ENCODE data around the gene SMAD7. TPM values are rescaled to one million over a fixed set of nuclear protein-coding genes. Genes with fewer than 3 reads are reported as not detected.
A peak's percentile ranks its signal among the peaks of the same experiment; 100 is the strongest.

The SMAD7 gene
- total and polyA plus RNA-seq, 7 experiments from 2014 or later, result 5.3 to 79.4 (median 21.4) TPM

GRCh38 chr18:48934723-48935432, 15.9 kb downstream of the SMAD7 start:
- Histone ChIP-seq H3K36me3 (ENCODE audit: control insufficient read depth in 2 of 3, insufficient read depth in 3 of 3, low read length in 3 of 3) (no peaks in the 10 kb centered on the region), H3K4me1 (ENCODE audit: control insufficient read depth in 2 of 2, insufficient read depth in 2 of 2, low read length in 2 of 2) (peaks cover 53 to 72% of the 10 kb centered on the region in 2 donors), H3K4me3 (ENCODE audit: low read length) (peak overlapping the region; percentile 9), H3K27ac (ENCODE audit: low read depth, low read length) (no peak overlapping the region), H3K27me3 (ENCODE audit: control insufficient read depth in 2 of 2, insufficient read depth in 2 of 2, low read length in 2 of 2) (no peaks in the 10 kb centered on the region), H3K9me3 (ENCODE audit: control insufficient read depth in 2 of 3, low read length in 3 of 3) (no peaks in the 10 kb centered on the region)
- no peaks in the 10 kb centered on the region for H3K9me3 Mint-ChIP-seq
- intact Hi-C loops (cut with micrococcal nuclease), result loop anchor here in 1 of 2 donors (1.0 kb wide), 1 partner anchor 10 kb away; no protein-coding TSS in a partner anchor
- ATAC-seq (no peak), DNase-seq (no peak)
- ChIA-PET CTCF (interaction anchor here (0.6 kb wide), 1 partner anchor 9 kb away, joined by 3 read pairs; no protein-coding TSS in a partner anchor), POLR2A (interaction anchor here (0.6 to 1.3 kb wide), 3 partner anchors 12 to 84 kb away, joined by 3 to 6 read pairs (median 4); no protein-coding TSS in a partner anchor)
- peak overlapping the region; percentile 13 to 85 (median 74) for H3K27ac Mint-ChIP-seq
- H3K4me1 Mint-ChIP-seq, result peaks cover 59 to 98% (median 93%) of the 10 kb centered on the region in 7 donors
- peaks cover 0 to 29% (median 0%) of the 10 kb centered on the region in 5 donors for H3K36me3 Mint-ChIP-seq
- H3K4me3 Mint-ChIP-seq, result peak overlapping the region; percentile 42 to 81 (median 73)
- H3K27me3 Mint-ChIP-seq, result no peaks in the 10 kb centered on the region

- H3K4me3 ChIP-seq (ENCODE audit: low read length), result no peak overlapping the region
- no peak for DNase-seq
- no peaks in the 10 kb centered on the region for H3K9me3 ChIP-seq (ENCODE audit: control insufficient read depth in 2 of 3, low read length in 3 of 3)
- H3K36me3 ChIP-seq (ENCODE audit: control insufficient read depth in 2 of 3, insufficient read depth in 3 of 3, low read length in 3 of 3), result no peaks in the 10 kb centered on the region
- no peak overlapping the region for H3K27ac ChIP-seq (ENCODE audit: low read depth, low read length)
- Mint-ChIP-seq H3K4me1 (peaks cover 62 to 98% (median 93%) of the 10 kb centered on the region in 7 donors), H3K27ac (peak overlapping the region in 7 of 9 donors; percentile 13 to 87 (median 67)), H3K36me3 (peaks cover 0 to 24% (median 0%) of the 10 kb centered on the region in 5 donors), H3K4me3 (peak overlapping the region; percentile 38 to 76 (median 64)), H3K27me3 (no peaks in the 10 kb centered on the region), H3K9me3 (no peaks in the 10 kb centered on the region)
- ATAC-seq, result no peak
- H3K4me1 ChIP-seq (ENCODE audit: control insufficient read depth in 2 of 2, insufficient read depth in 2 of 2, low read length in 2 of 2), result peaks cover 54 to 72% of the 10 kb centered on the region in 2 donors
- H3K27me3 ChIP-seq (ENCODE audit: control insufficient read depth in 2 of 2, insufficient read depth in 2 of 2, low read length in 2 of 2), result no peaks in the 10 kb centered on the region
- intact Hi-C loops (cut with micrococcal nuclease), result loop anchor here in 1 of 2 donors (1.0 kb wide), 1 partner anchor 9 kb away; no protein-coding TSS in a partner anchor
- ChIA-PET POLR2A (interaction anchor here (0.6 to 1.3 kb wide), 3 partner anchors 11 to 83 kb away, joined by 3 to 6 read pairs (median 4); no protein-coding TSS in a partner anchor), CTCF (interaction anchor here (0.6 kb wide), 1 partner anchor 9 kb away, joined by 3 read pairs; no protein-coding TSS in a partner anchor)
Observed at GRCh38 chr18:48934415-48934722, 16.4 kb downstream of the SMAD7 start.

- Histone ChIP-seq H3K36me3 (ENCODE audit: control insufficient read depth in 2 of 3, insufficient read depth in 3 of 3, low read length in 3 of 3) (no peaks in the 10 kb centered on the region), H3K27ac (ENCODE audit: low read depth, low read length) (no peak overlapping the region), H3K4me3 (ENCODE audit: low read length) (no peak overlapping the region), H3K4me1 (ENCODE audit: control insufficient read depth in 2 of 2, insufficient read depth in 2 of 2, low read length in 2 of 2) (peaks cover 58 to 73% of the 10 kb centered on the region in 2 donors), H3K27me3 (ENCODE audit: control insufficient read depth in 2 of 2, insufficient read depth in 2 of 2, low read length in 2 of 2) (no peaks in the 10 kb centered on the region), H3K9me3 (ENCODE audit: control insufficient read depth in 2 of 3, low read length in 3 of 3) (no peaks in the 10 kb centered on the region)
- ATAC-seq, result peak; percentile 1
- H3K4me1 Mint-ChIP-seq, result peaks cover 67 to 98% (median 94%) of the 10 kb centered on the region in 7 donors
- H3K27ac Mint-ChIP-seq, result peak overlapping the region in 6 of 9 donors; percentile 41 to 87 (median 70)
- CTCF ChIA-PET, result interaction anchor here (0.6 kb wide), 1 partner anchor 10 kb away, joined by 3 read pairs; no protein-coding TSS in a partner anchor
- intact Hi-C loops (cut with micrococcal nuclease), result loop anchor here in 1 of 2 donors (1.0 to 2.0 kb wide), 2 partner anchors 8 to 15 kb away; no protein-coding TSS in a partner anchor
- no peaks in the 10 kb centered on the region for H3K9me3 Mint-ChIP-seq
- peak overlapping the region; percentile 21 to 82 (median 64) for H3K4me3 Mint-ChIP-seq
- DNase-seq, result no peak
- no peaks in the 10 kb centered on the region for H3K27me3 Mint-ChIP-seq
- POLR2A ChIA-PET, result interaction anchor here (0.6 to 4.1 kb wide), 5 partner anchors 7 to 83 kb away, joined by 3 to 28 read pairs (median 4); no protein-coding TSS in a partner anchor
- peaks cover 0 to 24% (median 0%) of the 10 kb centered on the region in 5 donors for H3K36me3 Mint-ChIP-seq
Observed at GRCh38 chr18:48933578-48934414, 17.0 kb downstream of the SMAD7 start.

- CTCF ChIA-PET, result no interaction called here
Observed at GRCh38 chr18:48932822-48933510, 17.8 kb downstream of the SMAD7 start.

GRCh38 chr18:48932462-48932818, 18.3 kb downstream of the SMAD7 start:
- H3K36me3 Mint-ChIP-seq, result peaks cover 0 to 18% (median 0%) of the 10 kb centered on the region in 5 donors
- peak overlapping the region in 9 of 10 donors; percentile 24 to 82 (median 63) for H3K4me3 Mint-ChIP-seq
- Histone ChIP-seq H3K4me3 (ENCODE audit: low read length) (peak overlapping the region; percentile 30), H3K27me3 (ENCODE audit: control insufficient read depth in 2 of 2, insufficient read depth in 2 of 2, low read length in 2 of 2) (no peaks in the 10 kb centered on the region), H3K27ac (ENCODE audit: low read depth, low read length) (no peak overlapping the region), H3K36me3 (ENCODE audit: control insufficient read depth in 2 of 3, insufficient read depth in 3 of 3, low read length in 3 of 3) (no peaks in the 10 kb centered on the region), H3K4me1 (ENCODE audit: control insufficient read depth in 2 of 2, insufficient read depth in 2 of 2, low read length in 2 of 2) (peaks cover 69 to 72% of the 10 kb centered on the region in 2 donors), H3K9me3 (ENCODE audit: control insufficient read depth in 2 of 3, low read length in 3 of 3) (no peaks in the 10 kb centered on the region)
- ATAC-seq (no peak), DNase-seq (no peak)
- H3K27ac Mint-ChIP-seq, result peak overlapping the region in 8 of 9 donors; percentile 40 to 87 (median 79)
- no peaks in the 10 kb centered on the region for H3K27me3 Mint-ChIP-seq
- ChIA-PET POLR2A (interaction anchor here (1.0 to 4.1 kb wide), 3 partner anchors 9 to 26 kb away, joined by 3 to 28 read pairs (median 4); no protein-coding TSS in a partner anchor), CTCF (no interaction called here)
- peaks cover 74 to 98% (median 94%) of the 10 kb centered on the region in 7 donors for H3K4me1 Mint-ChIP-seq
- intact Hi-C loops (cut with micrococcal nuclease), result loop anchor here in 1 of 2 donors (1.0 to 2.0 kb wide), 2 partner anchors 8 to 16 kb away; no protein-coding TSS in a partner anchor
- no peaks in the 10 kb centered on the region for H3K9me3 Mint-ChIP-seq

More at GRCh38 chr18:48932822-48933510, 17.8 kb downstream of the SMAD7 start:
- no peaks in the 10 kb centered on the region for H3K9me3 ChIP-seq (ENCODE audit: control insufficient read depth in 2 of 3, low read length in 3 of 3)
- DNase-seq (no peak), ATAC-seq (peak; percentile 22)
- H3K27ac ChIP-seq (ENCODE audit: low read depth, low read length), result no peak overlapping the region
- no peak overlapping the region for H3K4me3 ChIP-seq (ENCODE audit: low read length)
- Mint-ChIP-seq H3K9me3 (no peaks in the 10 kb centered on the region), H3K4me1 (peaks cover 74 to 98% (median 94%) of the 10 kb centered on the region in 7 donors), H3K27me3 (no peaks in the 10 kb centered on the region), H3K36me3 (peaks cover 0 to 22% (median 0%) of the 10 kb centered on the region in 5 donors), H3K4me3 (peak overlapping the region in 8 of 10 donors; percentile 10 to 82 (median 52)), H3K27ac (peak overlapping the region in 8 of 9 donors; percentile 32 to 87 (median 52))
- intact Hi-C loops (cut with micrococcal nuclease), result loop anchor here in 1 of 2 donors (1.0 to 2.0 kb wide), 2 partner anchors 7 to 16 kb away; no protein-coding TSS in a partner anchor
- H3K27me3 ChIP-seq (ENCODE audit: control insufficient read depth in 2 of 2, insufficient read depth in 2 of 2, low read length in 2 of 2), result no peaks in the 10 kb centered on the region
- no peaks in the 10 kb centered on the region for H3K36me3 ChIP-seq (ENCODE audit: control insufficient read depth in 2 of 3, insufficient read depth in 3 of 3, low read length in 3 of 3)
- POLR2A ChIA-PET, result interaction anchor here (0.9 to 4.1 kb wide), 4 partner anchors 8 to 25 kb away, joined by 3 to 28 read pairs (median 4); no protein-coding TSS in a partner anchor
- H3K4me1 ChIP-seq (ENCODE audit: control insufficient read depth in 2 of 2, insufficient read depth in 2 of 2, low read length in 2 of 2), result peaks cover 63 to 73% of the 10 kb centered on the region in 2 donors

Data from naive thymus-derived CD4-positive, alpha-beta T cell (primary cell).